Neural cell (in vitro differentiated cells): ENCODE data around the gene TMEFF1. TPM values are rescaled to one million over a fixed set of nuclear protein-coding genes. Genes with fewer than 3 reads are reported as not detected.

Experiments
- H2AFZ ChIP-seq: fragments of 200-600, 300-800 bp; sonication (generic), shearing (Covaris generic); 2 replicates; pipeline ENCODE4 v1.6.0; 2014; ENCODE audit warnings: low read depth, mild to moderate bottlenecking, antibody characterized with exemption, low read length, moderate library complexity
- H3F3A ChIP-seq: fragments of 200-600 bp; shearing (Covaris generic); 2 replicates; pipeline ENCODE4 v1.6.1; 2016; ENCODE audit warnings: mild to moderate bottlenecking, moderate library complexity, mixed read lengths, antibody characterized with exemption, low read length; ENCODE audit not compliant: insufficient read depth, poor library complexity, severe bottlenecking
- H3K27ac ChIP-seq: fragments of 200-600, 300-800 bp; sonication (generic), shearing (Covaris generic); 2 replicates; pipeline ENCODE4 v1.5.1; 2014; ENCODE audit warnings: mild to moderate bottlenecking, low read length, moderate library complexity
- H3K27me3 ChIP-seq: fragments of 300-800, 200-600 bp; sonication (generic), shearing (Covaris generic); 2 replicates; pipeline ENCODE4 v1.6.0; 2014; ENCODE audit warnings: mild to moderate bottlenecking, low read depth, low read length, moderate library complexity; ENCODE audit not compliant: insufficient read depth
- H3K36me3 ChIP-seq: fragments of 300-800, 200-600 bp; sonication (generic), shearing (Covaris generic); 2 replicates; pipeline ENCODE4 v1.5.1; 2014; ENCODE audit warnings: mild to moderate bottlenecking, antibody characterized with exemption, low read length, moderate library complexity; ENCODE audit not compliant: insufficient read depth
- H3K4me2 ChIP-seq: fragments of 300-800, 200-600 bp; sonication (generic), shearing (Covaris generic); 2 replicates; pipeline ENCODE4 v1.6.0; 2014; ENCODE audit warnings: mild to moderate bottlenecking, low read length
- H3K4me3 ChIP-seq: fragments of 300-800, 200-600 bp; sonication (generic), shearing (Covaris generic); 2 replicates; pipeline ENCODE4 v1.5.1; 2014; ENCODE audit warnings: mild to moderate bottlenecking, low read length, moderate library complexity
- H3K79me2 ChIP-seq: fragments of 200-600 bp; shearing (Covaris generic); replicated peaks from 2 replicates; pipeline ENCODE4 v1.6.0; 2014; ENCODE audit warnings: mild to moderate bottlenecking, low read length, moderate library complexity; ENCODE audit not compliant: insufficient read depth
- H3K9ac ChIP-seq: fragments of 300-800, 200-600 bp; sonication (generic), shearing (Covaris generic); 2 replicates; pipeline ENCODE4 v1.6.1; 2016; ENCODE audit warnings: mild to moderate bottlenecking, low read length, mixed read lengths
- H3K9me2 ChIP-seq: fragments of 200-600 bp; shearing (Covaris generic); 2 replicates; pipeline ENCODE4 v1.6.1; 2016; ENCODE audit warnings: mild to moderate bottlenecking, low read length, mixed read lengths; ENCODE audit not compliant: insufficient read depth
- H3K9me3 ChIP-seq: fragments of 200-600, 300-800 bp; sonication (generic), shearing (Covaris generic); 2 replicates; pipeline ENCODE4 v1.6.1; 2016; ENCODE audit warnings: mild to moderate bottlenecking, mixed run types, low read length, moderate library complexity, mixed read lengths
- H4K20me1 ChIP-seq: fragments of 200-600 bp; shearing (Covaris generic); 2 replicates; pipeline ENCODE4 v1.6.1; 2016; ENCODE audit warnings: mild to moderate bottlenecking, mixed run types; ENCODE audit not compliant: insufficient read depth
- CTCF ChIP-seq: fragments of 450-650 bp; IDR thresholded peaks from 2 replicates; pipeline ENCODE4 v1.5.1; 2014; ENCODE audit warnings: antibody characterized with exemption, mild to moderate bottlenecking, moderate library complexity; ENCODE audit not compliant: poor library complexity, severe bottlenecking
- EP300 ChIP-seq: fragments of 450-650 bp; conservative IDR thresholded peaks from 2 replicates; pipeline ENCODE4 v1.6.1; 2014; ENCODE audit warnings: antibody characterized with exemption, mild to moderate bottlenecking, moderate library complexity; ENCODE audit not compliant: poor library complexity, severe bottlenecking
- EZH2 ChIP-seq: fragments of 200-600, 300-800 bp; shearing (Covaris generic), sonication (generic); IDR thresholded peaks from 2 replicates; pipeline ENCODE4 v1.6.1; 2014; ENCODE audit warnings: antibody characterized with exemption, low read length, borderline replicate concordance, mild to moderate bottlenecking; ENCODE audit not compliant: insufficient read depth, poor library complexity, severe bottlenecking
- MXI1 ChIP-seq: fragments of 450-650 bp; conservative IDR thresholded peaks from 2 replicates; pipeline ENCODE4 v1.6.1; 2014; ENCODE audit warnings: antibody characterized with exemption, mild to moderate bottlenecking; ENCODE audit not compliant: poor library complexity, severe bottlenecking
- POLR2AphosphoS5 ChIP-seq: IDR thresholded peaks from 2 replicates; pipeline ENCODE4 v1.6.1; 2012
- RAD21 ChIP-seq: fragments of 450-650 bp; conservative IDR thresholded peaks from 2 replicates; pipeline ENCODE4 v1.6.1; 2014; ENCODE audit warnings: antibody characterized with exemption, mild to moderate bottlenecking, moderate library complexity
- REST ChIP-seq: IDR thresholded peaks from 2 replicates; pipeline ENCODE4 v1.6.1; 2012; ENCODE audit warnings: borderline replicate concordance
- SMC3 ChIP-seq: fragments of 450-650 bp; conservative IDR thresholded peaks from 2 replicates; pipeline ENCODE4 v1.6.1; 2014; ENCODE audit warnings: antibody characterized with exemption, mild to moderate bottlenecking, moderate library complexity; ENCODE audit not compliant: poor library complexity
- TAF1 ChIP-seq: IDR thresholded peaks from 2 replicates; pipeline ENCODE4 v1.6.1; 2012; ENCODE audit warnings: low read depth
- polyA plus RNA-seq: library from polyadenylated mRNA; depleted of rRNA; stranded (reverse); fragments of >200 nt; gene quantifications from 2 replicates; pipeline ENCODE4 v1.2.3, GENCODE V29; 2014

TMEFF1 gene
- polyA plus RNA-seq, 1 donor from 2014 or later: 273 TPM

- Histone ChIP-seq H2AFZ (no peak overlapping the region), H4K20me1 (no peaks in the 10 kb centered on the region), H3K79me2 (no peaks in the 10 kb centered on the region), H3K9me2 (no peaks in the 10 kb centered on the region), H3K4me3 (no peak overlapping the region), H3K27ac (no peak overlapping the region), H3F3A (no peaks in the 10 kb centered on the region), H3K27me3 (no peaks in the 10 kb centered on the region), H3K9ac (no peak overlapping the region), H3K9me3 (no peaks in the 10 kb centered on the region), H3K4me2 (no peak overlapping the region), H3K36me3 (no peaks in the 10 kb centered on the region)
- TF ChIP-seq SMC3 (peak; percentile 79), EZH2 (no peak), TAF1 (no peak), CTCF (peak; percentile 73), RAD21 (peak; percentile 70)
Measured at GRCh38 chr9:100601216-100601615, 128.3 kb downstream of the TMEFF1 start.

- no peaks in the 10 kb centered on the region for H3K79me2 ChIP-seq
- no peaks in the 10 kb centered on the region for H4K20me1 ChIP-seq
- H3K4me2 ChIP-seq: no peak overlapping the region
- H3K36me3 ChIP-seq: no peaks in the 10 kb centered on the region
- no peak overlapping the region for H3K9ac ChIP-seq
- H3K9me2 ChIP-seq: no peaks in the 10 kb centered on the region
- TF ChIP-seq TAF1 (no peak), EP300 (peak; percentile 38), POLR2AphosphoS5 (no peak), REST (no peak), EZH2 (no peak), MXI1 (no peak), SMC3 (peak; percentile 97), CTCF (peak; percentile 93), RAD21 (peak; percentile 95)
- H3K9me3 ChIP-seq: no peaks in the 10 kb centered on the region
- no peak overlapping the region for H2AFZ ChIP-seq
- H3F3A ChIP-seq: no peaks in the 10 kb centered on the region
- H3K27ac ChIP-seq: peak overlapping the region; percentile 31
- no peaks in the 10 kb centered on the region for H3K27me3 ChIP-seq
- H3K4me3 ChIP-seq: no peak overlapping the region
Measured at GRCh38 chr9:100602342-100602801, 129.4 kb downstream of the TMEFF1 start.
